Hepatocyte (in vitro differentiated cells): ENCODE data around the gene RAET1E.
"Not testable (repeated sequence)": the region's sequence is repeated elsewhere in the genome, so short reads cannot be mapped to it uniquely, and the experiment has no call there.

Experiments
- CTCF ChIP-seq: fragments of 200-600 bp; sonication (generic); IDR thresholded peaks from 2 replicates; pipeline ENCODE4 v1.5.1; 2016; ENCODE audit warnings: antibody characterized with exemption, mild to moderate bottlenecking; ENCODE audit not compliant: poor library complexity
- EZH2 ChIP-seq: fragments of 200-600 bp; sonication (generic); IDR thresholded peaks from 2 replicates; pipeline ENCODE4 v1.6.1; 2016; ENCODE audit warnings: antibody characterized with exemption, mild to moderate bottlenecking, borderline replicate concordance
- EZH2phosphoT487 ChIP-seq: fragments of 200-600 bp; sonication (generic); IDR thresholded peaks from one replicate; pipeline ENCODE4 v1.6.1; 2018; ENCODE audit warnings: antibody characterized with exemption, mild to moderate bottlenecking, low read depth, moderate library complexity; ENCODE audit not compliant: unreplicated experiment, severe bottlenecking

DNA sequence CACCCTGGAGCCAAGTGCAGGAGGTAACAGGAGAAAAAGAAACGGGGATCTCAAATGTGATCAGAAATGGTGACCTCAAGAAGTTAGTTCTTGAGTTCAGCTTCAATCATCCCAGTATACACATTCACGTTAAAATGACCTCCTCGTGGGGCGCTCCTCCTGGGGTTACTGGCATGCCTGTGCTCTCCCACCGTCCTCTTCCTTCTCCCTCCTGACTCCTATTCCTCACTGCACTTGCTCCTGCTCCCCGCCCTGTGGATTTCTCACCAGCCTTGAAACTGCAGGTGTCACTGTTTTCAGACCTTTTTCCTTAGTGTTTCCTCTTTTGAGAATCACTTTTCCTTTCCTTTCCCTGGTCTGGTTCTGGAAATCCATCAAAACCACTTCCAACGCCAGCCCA is 48.7 kb upstream of the RAET1E start:
- not testable (repeated sequence) for TF ChIP-seq CTCF, EZH2phosphoT487, EZH2
